Small intestine (tissue), 7 donors: ENCODE results near the gene KCNJ15. TPM values are rescaled to one million over a fixed set of nuclear protein-coding genes. Genes with fewer than 3 reads are reported as not detected.
"Not testable (repeated sequence)": the region's sequence is repeated elsewhere in the genome, so short reads cannot be mapped to it uniquely, and the experiment has no call there.

Source experiments
- DNase-seq, 2 donors: peaks; one replicate each; pipeline versions ENCODE4 v3.0.0 to v3.0.0-alpha.2; 2013
- FAIRE-seq: peaks from 2 replicates; lab custom pipeline; 2012; peaks lifted over from hg19 to GRCh38; lab: Jason Lieb, UNC
- H3K27ac ChIP-seq, 3 donors: one replicate each; pipeline ENCODE4 v1.5.1; 2013; ENCODE audit warnings: low read length in 2 of 3, mild to moderate bottlenecking in 2 of 3, control low read depth in 1 of 3, inconsistent platforms in 1 of 3, low read depth in 1 of 3, moderate library complexity in 1 of 3
- H3K27me3 ChIP-seq, 3 donors: one replicate each; pipeline ENCODE4 v1.6.1; 2013; ENCODE audit warnings: low read length in 3 of 3, inconsistent platforms in 1 of 3; ENCODE audit not compliant: control insufficient read depth in 3 of 3, insufficient read depth in 3 of 3
- H3K36me3 ChIP-seq, 3 donors: one replicate each; pipeline ENCODE4 v1.6.1; 2013; ENCODE audit warnings: low read length in 3 of 3, inconsistent platforms in 1 of 3, low read depth in 1 of 3, mild to moderate bottlenecking in 1 of 3, moderate library complexity in 1 of 3; ENCODE audit not compliant: control insufficient read depth in 3 of 3, insufficient read depth in 2 of 3
- H3K4me1 ChIP-seq, 3 donors: one replicate each; pipeline ENCODE4 v1.6.1; 2013; ENCODE audit warnings: low read length in 2 of 3, inconsistent platforms in 1 of 3, low read depth in 1 of 3, mild to moderate bottlenecking in 1 of 3, moderate library complexity in 1 of 3; ENCODE audit not compliant: control insufficient read depth in 3 of 3, insufficient read depth in 2 of 3
- H3K4me3 ChIP-seq, 3 donors: one replicate each; pipeline ENCODE4 v1.5.1; 2013; ENCODE audit warnings: low read length in 3 of 3, control low read depth in 1 of 3, inconsistent platforms in 1 of 3, low read depth in 1 of 3, mild to moderate bottlenecking in 1 of 3, moderate library complexity in 1 of 3
- H3K9me3 ChIP-seq, 2 donors: one replicate each; pipeline ENCODE4 v1.6.1; 2013; ENCODE audit warnings: low read depth in 1 of 2, low read length in 1 of 2; ENCODE audit not compliant: control insufficient read depth in 2 of 2, insufficient read depth in 1 of 2
- WGBS, 3 donors: extraction: QIAGEN DNeasy Blood & Tissue Kit; methylation state at CpG; one replicate each; pipeline ENCODE4 v1.1.7; 2013; 5-methylcytosine and 5-hydroxymethylcytosine counted together
- polyA plus RNA-seq, 4 donors: library from polyadenylated mRNA; stranded (reverse) in 3 of 4; unstranded in 1 of 4; fragments of 200-250 nt in 3 of 4; fragments of 120-200 nt in 1 of 4; gene quantifications; one replicate each; pipeline versions ENCODE4 v1.2.1 to v1.2.3, GENCODE V29; 2013
- donor health status: healthy with polysubstance abuse.
- donor health status: control.
- donor health status: control.
- donor health status: Bipolar disorder and iron deficiency.
- donor health status: healthy.

KCNJ15 gene
- polyA plus RNA-seq, 4 donors: 0.06 to 1.1 (median 0.17) TPM

DNA sequence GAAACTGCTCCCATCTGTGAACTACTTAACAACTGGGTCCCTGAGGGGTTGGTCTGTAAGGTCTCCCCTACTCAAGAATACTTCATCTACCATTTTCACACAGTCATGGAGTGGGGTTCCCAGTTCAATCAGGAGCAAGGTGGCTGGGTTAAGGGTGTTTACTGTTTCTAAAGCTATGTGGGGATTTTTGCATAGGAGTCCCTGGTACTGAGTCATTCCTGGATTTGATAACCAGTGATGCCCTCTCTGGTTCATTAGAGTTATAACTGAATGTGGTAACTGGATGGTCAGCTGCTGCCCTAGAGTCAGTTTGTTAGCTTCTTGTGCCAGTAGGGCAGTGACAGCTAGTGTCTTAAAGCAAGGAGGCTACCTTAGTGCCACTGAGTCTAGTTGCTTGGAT, 29.4 kb upstream of the KCNJ15 start:
- Histone ChIP-seq H3K27ac (no peak overlapping the region), H3K4me3 (no peak overlapping the region), H3K36me3 (no peaks in the 10 kb centered on the region), H3K9me3 (peaks cover 2 to 52% of the 10 kb centered on the region in 2 donors), H3K27me3 (no peaks in the 10 kb centered on the region), H3K4me1 (no peaks in the 10 kb centered on the region)
- FAIRE-seq (no peak), DNase-seq (no peak)

DNA sequence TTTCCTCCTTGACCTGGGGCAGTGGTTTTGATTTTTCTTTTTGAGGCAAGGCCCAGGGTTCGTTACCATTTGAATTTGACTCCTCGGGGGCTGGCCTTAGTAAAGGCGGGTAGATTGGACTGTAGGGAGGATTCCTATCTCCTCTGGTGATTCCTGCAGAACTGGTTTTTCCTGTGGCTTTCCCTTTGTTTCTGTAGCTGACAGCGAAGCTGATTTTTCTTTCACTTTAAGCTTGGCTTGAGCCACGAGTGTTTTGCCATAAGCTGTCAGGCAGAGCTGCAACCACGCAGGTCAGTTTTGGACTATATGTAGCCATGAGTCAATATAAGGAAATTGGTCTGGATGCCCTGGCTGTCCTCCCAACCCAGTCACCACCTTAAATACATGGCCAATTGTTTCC, 28.7 kb upstream of the KCNJ15 start:
- DNase-seq (no peak), FAIRE-seq (no peak)
- Histone ChIP-seq H3K9me3 (peaks cover 2 to 46% of the 10 kb centered on the region in 2 donors), H3K36me3 (no peaks in the 10 kb centered on the region), H3K27me3 (no peaks in the 10 kb centered on the region), H3K4me1 (no peaks in the 10 kb centered on the region), H3K27ac (no peak overlapping the region), H3K4me3 (no peak overlapping the region)
- 35 to 60% (median 37%) methylated on average over 6 of the region's 6 CpGs for WGBS, 3 donors

DNA sequence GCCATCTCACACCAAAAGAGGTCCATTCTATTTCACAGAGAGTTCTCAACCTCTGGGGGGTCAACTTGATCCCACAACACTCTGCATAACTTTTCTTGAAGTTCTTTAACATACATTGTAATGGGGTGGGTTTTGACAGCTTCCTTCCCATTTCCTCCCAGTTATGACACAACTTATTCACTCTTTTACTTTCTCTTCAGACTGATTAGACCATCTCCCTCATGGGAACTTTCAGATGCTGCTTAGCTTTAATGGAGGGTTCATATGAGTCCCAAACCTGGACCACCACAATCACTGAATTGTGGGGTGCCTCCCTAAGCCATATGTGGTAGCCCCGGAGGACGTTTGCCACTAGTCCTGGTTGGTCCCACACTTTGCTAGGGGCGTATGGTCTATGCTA, 28.3 kb upstream of the KCNJ15 start:
- peaks cover 2 to 46% of the 10 kb centered on the region in 2 donors for H3K9me3 ChIP-seq
- no peaks in the 10 kb centered on the region for H3K4me1 ChIP-seq
- no peaks in the 10 kb centered on the region for H3K36me3 ChIP-seq
- FAIRE-seq (no peak), DNase-seq (no peak)
- no peak overlapping the region for H3K4me3 ChIP-seq
- 77 to 92% (median 88%) methylated on average over 3 of the region's 3 CpGs for WGBS, 3 donors
- H3K27me3 ChIP-seq: no peaks in the 10 kb centered on the region
- no peak overlapping the region for H3K27ac ChIP-seq

DNA sequence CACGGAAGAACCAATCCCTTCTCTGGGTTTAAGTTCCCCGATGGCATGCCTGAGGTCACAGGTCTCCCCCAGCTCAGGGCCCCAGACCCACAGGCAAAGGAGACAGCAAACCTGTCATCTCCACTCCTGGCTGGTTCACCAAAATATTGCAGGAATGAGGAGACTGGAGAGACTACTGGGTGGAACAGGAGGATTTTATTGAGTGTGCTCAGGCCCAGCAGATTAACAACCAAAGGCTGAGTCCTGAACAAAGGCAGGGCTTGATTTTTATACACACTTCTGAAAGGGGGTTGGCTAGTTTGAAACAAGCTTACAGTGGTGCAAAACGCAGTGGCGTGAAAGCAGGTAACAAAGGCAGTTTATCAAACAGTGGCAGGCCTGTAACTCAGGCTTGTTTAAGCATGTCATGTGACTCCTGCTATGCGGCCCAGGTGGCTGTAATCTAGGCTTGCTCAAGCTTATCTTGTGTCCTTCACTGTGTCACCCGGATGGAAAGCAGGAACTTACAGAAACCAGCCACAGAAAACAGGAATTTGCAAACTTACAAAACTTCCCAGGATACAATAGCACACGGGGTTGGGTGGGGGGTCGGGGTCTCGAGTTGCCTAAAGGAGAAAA, 27.4 kb upstream of the KCNJ15 start:
- 77 to 88% (median 83%) methylated on average over 9 of the region's 9 CpGs for WGBS, 3 donors
- Histone ChIP-seq H3K4me3 (no peak overlapping the region), H3K36me3 (no peaks in the 10 kb centered on the region), H3K4me1 (no peaks in the 10 kb centered on the region), H3K9me3 (peaks cover 2 to 42% of the 10 kb centered on the region in 2 donors), H3K27ac (no peak overlapping the region), H3K27me3 (no peaks in the 10 kb centered on the region)
- FAIRE-seq: no peak
- DNase-seq: no peak

DNA sequence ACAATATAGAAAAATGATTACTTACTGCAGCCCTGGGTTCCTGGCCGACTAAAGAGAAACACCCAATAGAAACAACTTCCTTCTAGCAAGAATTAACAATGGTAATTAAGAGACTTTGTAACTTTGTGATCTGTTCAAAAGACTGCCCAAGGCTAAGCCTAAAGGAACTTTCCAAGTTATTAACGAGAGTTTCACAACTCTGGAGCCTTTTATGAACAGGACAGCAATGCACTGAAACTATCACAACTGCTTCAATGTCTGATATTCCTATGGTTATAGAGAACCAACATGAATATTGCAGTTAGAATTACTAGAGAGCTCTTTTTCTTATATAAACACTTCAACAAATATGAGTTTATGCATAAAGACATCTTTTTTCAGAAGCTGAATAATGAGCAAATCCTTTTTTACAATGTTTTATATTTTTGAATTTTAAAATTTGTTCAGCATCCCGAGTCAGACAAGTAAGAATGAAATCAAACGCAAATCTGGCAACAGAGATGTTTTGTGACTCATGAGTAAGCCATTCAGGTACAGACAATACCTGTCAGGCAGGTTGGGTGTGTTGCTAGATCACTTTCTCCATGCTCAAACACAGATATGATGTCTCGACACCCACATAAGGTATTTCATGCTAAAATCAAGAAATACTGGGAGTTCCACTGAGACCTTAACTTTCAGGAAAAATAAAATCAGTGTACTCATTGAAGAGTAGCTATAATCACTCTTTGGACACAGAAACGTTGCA, 22.2 kb upstream of the KCNJ15 start:
- WGBS, 3 donors: 34 to 66% (median 35%) methylated on average over 6 of the region's 6 CpGs
- Histone ChIP-seq H3K27me3 (no peaks in the 10 kb centered on the region), H3K9me3 (peaks cover under 1 to 1% of the 10 kb centered on the region in 2 donors), H3K36me3 (no peaks in the 10 kb centered on the region), H3K4me1 (no peaks in the 10 kb centered on the region), H3K27ac (no peak overlapping the region), H3K4me3 (no peak overlapping the region)
- DNase-seq (no peak), FAIRE-seq (no peak)

DNA sequence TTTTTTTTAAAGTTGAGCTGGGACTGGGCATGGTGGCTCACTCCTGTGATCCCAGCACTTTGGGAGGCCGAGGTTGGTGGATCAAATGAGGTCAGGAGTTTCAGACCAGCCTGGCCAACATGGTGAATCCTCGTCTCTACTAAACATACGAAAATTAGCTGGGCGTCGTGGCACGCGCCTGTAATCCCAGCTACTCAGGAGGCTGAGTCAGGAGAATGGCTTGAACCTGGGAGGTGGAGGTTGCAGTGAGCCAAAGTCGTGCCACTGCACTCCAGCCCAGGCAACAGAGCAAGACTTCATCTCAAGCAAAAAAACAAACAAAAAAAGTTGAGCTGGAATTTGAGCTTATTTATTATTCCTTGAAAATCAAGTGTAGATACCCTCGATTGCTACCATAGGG, 21.5 kb upstream of the KCNJ15 start:
- 78 to 91% (median 80%) methylated on average over 9 of the region's 9 CpGs for WGBS, 3 donors
- FAIRE-seq, H3K27ac ChIP-seq, H3K4me1 ChIP-seq, H3K9me3 ChIP-seq, H3K36me3 ChIP-seq, H3K27me3 ChIP-seq, DNase-seq, H3K4me3 ChIP-seq: not testable (repeated sequence)

DNA sequence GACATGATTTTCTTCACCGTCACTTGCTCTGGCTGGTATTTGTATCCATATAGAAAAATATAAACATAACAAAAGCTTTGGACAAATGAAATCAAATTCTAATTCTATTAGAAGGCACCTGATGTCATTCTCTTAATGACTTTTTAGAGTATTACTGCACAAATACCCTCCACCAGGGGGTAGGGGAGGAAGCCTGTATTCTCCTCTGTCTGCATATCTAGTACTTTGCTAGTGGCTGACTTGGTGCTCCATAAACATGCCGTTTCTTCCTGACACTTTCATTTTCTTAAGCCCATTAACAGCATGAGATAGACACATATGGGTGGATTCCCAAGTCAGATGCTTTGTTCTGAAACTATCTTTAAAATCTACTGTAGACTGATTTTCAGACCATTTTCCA, 20.6 kb upstream of the KCNJ15 start:
- DNase-seq (no peak), FAIRE-seq (no peak)
- Histone ChIP-seq H3K27me3 (no peaks in the 10 kb centered on the region), H3K36me3 (no peaks in the 10 kb centered on the region), H3K4me3 (no peak overlapping the region), H3K27ac (no peak overlapping the region), H3K4me1 (no peaks in the 10 kb centered on the region), H3K9me3 (no peaks in the 10 kb centered on the region)
- WGBS, 3 donors: 55 to 74% (median 57%) methylated on average over 2 of the region's 2 CpGs

DNA sequence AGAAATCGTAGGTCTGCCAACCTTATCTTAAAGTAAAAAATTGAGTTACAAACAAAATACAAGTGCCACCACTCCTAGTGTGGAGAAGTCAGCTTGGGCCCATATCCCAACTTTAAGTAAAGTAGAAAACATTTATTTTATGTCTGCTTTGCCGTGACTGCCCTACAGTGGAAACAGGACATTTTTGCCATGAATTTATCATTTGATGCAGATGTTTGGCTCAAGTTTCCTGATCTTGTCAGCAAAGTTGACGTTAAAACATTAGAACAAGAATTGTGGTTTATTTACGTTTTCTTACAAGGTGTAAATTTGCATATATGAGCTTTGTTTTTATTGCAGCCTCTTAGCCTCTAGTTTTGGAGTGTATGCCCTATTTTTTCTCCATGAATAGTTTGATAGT, 17.1 kb upstream of the KCNJ15 start:
- Histone ChIP-seq H3K9me3 (no peaks in the 10 kb centered on the region), H3K27ac (no peak overlapping the region), H3K36me3 (no peaks in the 10 kb centered on the region), H3K4me3 (no peak overlapping the region), H3K27me3 (no peaks in the 10 kb centered on the region), H3K4me1 (no peaks in the 10 kb centered on the region)
- DNase-seq (no peak), FAIRE-seq (no peak)
- WGBS, 3 donors: 71 to 81% (median 76%) methylated on average over 4 of the region's 4 CpGs
